ENCODE measurements around the gene ADCY2.

ADCY2 gene

GRCh38 chr5:7673658-7674057 lies 277.7 kb downstream of the ADCY2 start:
- no peak for DNase-seq

DNA sequence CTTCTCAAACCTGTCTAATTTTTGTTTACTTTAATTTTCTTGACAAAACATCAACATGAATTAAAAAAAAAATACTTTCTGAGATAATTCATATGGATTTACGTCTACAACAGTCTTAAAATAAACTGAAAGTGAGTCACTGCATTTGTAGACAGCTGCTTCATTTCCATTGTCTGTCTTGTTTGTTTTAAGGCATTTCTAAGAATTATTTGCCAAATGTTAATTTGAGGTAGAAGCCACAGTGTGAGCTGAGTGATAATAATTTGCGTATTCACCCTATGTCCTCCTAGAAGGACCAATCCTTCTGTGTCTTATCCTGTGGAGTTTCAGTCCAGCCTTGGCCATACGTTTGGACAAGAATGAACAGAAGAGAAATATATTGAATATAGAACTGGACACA lies 280.5 kb downstream of the ADCY2 start:
- DNase-seq = no peak

DNA sequence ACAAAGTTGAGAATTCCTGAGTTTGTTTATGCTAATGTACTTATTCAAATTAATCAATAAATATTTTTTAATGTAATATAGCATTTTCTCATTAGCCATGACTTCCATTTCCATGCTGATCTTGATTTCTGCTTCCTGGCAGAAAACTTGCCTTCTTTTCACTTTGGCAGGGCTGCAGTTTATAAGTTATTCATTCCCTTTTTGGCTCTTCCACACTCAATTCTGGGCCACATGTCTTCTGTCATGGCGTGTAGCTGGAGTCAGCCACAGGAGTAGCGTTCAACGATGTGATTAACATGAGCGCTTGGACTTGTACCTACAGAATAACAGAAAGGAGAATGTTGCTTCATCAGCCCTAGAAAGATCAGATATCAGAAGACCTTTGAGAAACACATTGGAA lies 282.1 kb downstream of the ADCY2 start:
- no peak for DNase-seq

DNA sequence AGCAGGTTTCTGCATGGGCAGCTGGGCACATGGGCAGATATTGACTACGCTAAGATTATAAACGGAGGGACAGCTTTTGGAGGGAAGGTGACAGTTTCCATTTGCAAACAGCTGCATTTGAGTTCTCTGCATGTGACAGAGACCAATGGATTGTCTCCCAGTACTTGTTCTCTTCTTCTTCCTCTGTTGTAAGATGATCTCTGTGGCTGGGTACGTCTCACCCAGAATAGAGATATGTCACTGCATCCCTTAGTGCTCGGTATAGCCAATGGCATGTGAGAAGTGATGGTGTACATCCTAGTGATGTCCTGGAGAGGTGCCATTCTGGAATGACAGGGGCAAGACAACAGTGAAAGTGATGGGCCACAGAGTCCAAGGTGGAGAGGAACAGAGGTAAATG lies 283.7 kb downstream of the ADCY2 start:
- DNase-seq = no peak

DNA sequence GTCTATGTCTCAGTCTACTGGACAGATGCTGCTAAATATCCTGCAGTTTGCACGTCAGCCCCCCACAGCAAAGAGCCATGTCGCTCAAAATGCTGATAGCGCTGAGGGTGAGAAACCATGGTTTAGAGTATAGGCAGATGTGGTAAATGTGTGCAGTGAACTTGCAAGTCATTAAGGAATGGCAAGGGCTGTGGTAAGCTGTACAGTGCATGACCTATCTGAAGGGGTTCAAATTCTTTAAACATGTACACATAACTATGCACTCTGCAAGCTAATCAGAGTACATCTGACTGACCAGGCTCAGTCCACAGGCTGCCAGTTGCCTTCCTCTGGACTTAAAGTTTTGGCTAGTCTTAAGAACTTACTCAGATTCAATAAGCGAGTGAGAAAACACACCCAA lies 284.3 kb downstream of the ADCY2 start:
- no peak for DNase-seq

- DNase-seq = no peak
These were observed 286.4 kb downstream of the ADCY2 start for GRCh38 chr5:7682379-7682778.

- no peak for DNase-seq
These were observed 287.8 kb downstream of the ADCY2 start for GRCh38 chr5:7683753-7684152.

DNA sequence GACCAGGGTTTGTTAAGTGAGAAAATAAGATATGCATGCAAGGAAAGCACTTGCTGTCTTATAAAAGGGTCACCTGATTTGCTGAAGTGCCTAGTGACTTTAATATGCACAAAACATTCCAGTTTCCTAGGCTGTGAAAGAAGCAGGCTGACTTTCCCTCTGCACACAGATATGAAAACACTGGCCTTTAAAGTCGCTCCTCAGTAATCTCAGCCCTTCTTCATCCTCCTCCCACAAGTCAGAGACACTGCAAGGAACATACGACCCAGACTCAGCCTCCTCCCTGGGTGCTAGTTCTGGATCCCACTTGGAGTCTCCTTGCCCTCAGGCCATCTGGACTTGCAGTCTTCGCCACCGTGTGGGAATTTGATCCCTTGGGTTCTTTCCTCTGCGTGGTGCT lies 288.9 kb downstream of the ADCY2 start:
- no peak for DNase-seq

DNA sequence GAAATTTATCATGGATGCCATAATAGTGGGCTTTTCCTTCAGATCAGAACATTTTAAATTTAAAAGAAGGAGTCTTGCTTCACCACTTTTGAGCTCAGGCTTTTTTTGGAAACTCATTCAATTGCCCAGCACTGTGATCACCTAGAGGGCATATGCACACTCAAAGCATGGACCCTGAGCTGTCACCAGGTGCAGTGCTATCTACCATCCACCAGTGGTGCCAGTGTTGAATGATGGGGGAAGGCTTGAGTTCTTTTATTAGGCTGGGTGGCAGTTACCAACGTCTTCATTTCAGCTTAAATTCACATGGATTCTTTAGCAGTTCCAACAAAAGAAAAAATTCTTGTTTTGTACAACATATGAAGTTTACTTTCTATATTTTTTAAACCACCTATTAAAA lies 290.9 kb downstream of the ADCY2 start:
- DNase-seq = no peak

- no peak for DNase-seq
These were observed 294.6 kb downstream of the ADCY2 start for GRCh38 chr5:7690557-7690956.

DNA sequence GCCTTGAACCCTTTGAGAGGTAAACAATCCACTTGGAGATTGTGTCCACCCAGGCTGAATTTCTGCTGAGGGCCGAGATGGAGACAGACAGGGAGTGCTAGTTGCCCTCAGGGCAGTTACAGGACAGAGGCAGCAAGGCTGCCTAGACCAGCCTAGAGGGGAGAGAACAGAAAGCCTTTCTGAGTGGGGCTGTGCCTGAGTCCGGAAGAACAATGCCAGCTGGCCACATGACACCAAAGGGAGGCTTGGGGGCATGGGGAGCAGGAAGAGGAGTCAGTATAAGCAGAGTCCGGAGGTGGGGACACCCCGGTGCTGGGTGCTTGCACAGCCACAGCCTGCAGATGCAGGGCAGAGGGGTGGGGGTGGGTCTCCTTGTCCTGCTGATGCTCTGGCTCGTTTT lies 309.3 kb downstream of the ADCY2 start:
- no peak for DNase-seq

- no peak for DNase-seq
These were observed 309.8 kb downstream of the ADCY2 start for GRCh38 chr5:7705736-7706135.

GRCh38 chr5:7706256-7706655 lies 310.3 kb downstream of the ADCY2 start:
- no peak for DNase-seq

DNA sequence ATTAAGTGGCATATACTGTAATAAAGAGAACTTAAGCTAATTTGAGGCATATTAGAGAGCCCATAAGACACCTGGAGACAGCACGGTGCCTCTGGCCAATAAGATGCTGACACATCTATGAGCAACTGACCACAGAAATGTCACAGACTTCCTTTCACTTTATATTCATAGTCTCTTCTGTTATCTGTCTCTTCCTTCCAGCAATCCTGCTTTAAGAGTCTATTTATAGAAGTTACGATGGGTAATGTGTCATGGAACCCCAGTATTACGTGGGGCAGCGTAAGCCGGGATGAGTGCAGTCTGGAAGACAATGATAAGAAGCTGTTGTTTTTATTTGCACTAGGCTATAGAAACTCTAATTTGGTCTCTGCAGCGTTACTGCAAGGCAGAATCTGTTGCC lies 318.2 kb downstream of the ADCY2 start:
- no peak for DNase-seq

DNA sequence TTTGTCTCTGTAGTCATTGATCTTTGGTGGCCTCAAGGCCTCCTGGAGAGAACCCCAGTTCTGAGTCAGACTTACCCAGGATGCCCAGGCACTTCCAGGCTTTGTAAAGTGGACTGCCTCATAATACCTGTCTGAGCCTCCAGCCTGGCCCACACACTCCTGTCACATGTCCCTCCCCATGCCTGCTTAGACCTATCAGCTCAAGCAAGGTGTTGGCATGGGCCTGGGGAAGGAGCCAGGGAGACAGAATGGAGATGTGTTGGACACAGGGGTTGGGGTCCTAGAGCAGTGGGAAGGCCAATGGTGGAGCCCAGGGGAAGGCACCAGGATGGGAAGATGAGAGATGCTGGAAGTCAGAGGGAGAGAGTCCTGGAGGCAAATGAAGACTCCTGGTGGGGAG lies 318.8 kb downstream of the ADCY2 start:
- DNase-seq = no peak

DNA sequence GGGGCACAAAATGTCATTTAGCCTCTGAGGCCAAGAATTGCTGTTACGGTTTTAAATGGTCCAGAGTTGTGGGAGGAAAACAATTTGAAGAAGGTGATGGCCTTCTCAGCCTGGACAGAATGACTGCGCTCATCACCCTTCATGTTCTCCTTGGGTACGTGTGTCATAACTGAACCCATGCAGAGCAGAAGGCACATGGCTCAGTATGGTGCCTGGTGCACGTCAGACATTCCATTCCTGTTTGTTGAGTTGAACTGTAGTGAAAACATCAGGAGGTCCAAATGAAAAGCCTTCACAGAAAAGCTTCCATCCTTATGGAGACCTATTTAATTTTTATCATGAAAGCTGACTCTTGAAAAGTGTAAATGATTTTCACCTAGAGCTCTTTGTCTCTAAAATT lies 321.8 kb downstream of the ADCY2 start:
- no peak for DNase-seq

DNA sequence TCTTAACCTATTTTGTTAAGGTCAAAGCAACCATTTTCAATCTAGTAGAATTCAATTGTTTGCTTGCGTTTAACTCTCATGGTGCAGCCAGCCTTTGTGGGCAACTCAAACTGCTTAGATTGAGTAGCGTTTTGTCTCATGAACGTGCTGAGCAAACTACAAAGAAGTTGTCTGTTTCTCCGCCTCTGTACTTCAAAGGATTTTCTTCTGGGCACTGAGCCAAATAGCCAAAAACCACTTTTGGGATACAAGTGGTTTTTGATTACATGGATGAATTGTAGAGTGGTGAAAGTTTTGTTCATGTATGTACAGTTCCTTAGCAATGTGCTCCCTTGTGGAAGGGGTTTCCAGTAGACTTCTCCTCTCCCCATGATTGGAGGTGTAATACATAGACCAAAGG lies 332.1 kb downstream of the ADCY2 start:
- no peak for DNase-seq

- DNase-seq = no peak
These were observed 345.6 kb downstream of the ADCY2 start for GRCh38 chr5:7741415-7742065.

GRCh38 chr5:7742241-7742656 lies 346.3 kb downstream of the ADCY2 start:
- DNase-seq = no peak

DNA sequence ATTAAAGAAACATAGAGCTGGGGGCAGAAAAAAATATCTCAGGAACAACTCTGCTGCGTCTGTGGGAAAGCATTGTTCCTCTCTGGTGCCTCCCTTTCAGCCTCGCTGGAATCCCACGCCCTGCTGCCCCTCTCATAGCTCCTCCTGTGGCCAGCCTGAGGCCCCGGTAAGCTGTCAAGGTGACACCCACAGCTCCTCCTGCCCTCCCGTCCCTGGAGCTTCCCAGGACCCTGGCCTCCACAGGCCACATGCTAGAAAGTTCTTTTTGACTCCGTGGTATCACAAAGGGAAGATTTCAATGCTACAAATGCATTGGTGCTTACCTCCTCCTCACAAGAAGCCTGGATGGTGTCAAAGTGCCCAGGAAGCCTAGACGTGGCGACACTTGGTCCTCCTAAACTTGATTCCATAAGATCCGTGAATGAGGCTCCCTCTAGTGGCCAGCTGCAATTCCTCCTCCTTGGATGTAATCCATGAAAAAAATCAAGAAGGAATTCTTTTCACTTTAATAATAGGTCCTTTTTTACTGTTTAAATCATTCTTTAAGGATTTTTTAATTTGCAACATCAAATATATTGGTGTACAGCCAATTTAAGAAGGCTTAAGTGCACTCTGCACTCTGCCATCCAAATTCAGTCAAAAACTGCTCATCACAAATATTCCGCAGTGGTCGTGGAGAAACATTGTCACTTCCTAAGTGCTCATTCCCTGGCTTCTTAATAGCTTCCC lies 350.1 kb downstream of the ADCY2 start:
- DNase-seq = no peak

- no peak for DNase-seq
These were observed 351.8 kb downstream of the ADCY2 start for GRCh38 chr5:7747728-7748127.

DNA sequence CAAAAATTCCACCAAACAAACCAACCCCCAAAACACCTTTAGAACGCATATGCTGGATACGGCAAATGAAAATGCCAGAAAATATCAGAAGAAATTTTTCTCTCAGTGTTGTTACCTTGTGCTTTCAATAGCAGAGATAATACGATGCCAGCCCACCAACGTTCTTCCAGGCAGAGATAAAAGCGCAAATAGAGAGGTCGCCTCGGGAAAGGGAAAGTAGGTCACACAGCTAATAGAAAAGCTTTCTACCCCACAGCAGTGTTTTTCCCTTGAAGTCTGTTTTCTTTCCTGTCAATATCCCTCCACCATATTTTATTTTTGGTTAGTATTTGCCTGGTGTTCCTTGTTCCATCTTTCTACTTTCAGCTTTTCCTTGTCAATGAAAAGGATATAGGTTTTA lies 353.7 kb downstream of the ADCY2 start:
- no peak for DNase-seq

DNA sequence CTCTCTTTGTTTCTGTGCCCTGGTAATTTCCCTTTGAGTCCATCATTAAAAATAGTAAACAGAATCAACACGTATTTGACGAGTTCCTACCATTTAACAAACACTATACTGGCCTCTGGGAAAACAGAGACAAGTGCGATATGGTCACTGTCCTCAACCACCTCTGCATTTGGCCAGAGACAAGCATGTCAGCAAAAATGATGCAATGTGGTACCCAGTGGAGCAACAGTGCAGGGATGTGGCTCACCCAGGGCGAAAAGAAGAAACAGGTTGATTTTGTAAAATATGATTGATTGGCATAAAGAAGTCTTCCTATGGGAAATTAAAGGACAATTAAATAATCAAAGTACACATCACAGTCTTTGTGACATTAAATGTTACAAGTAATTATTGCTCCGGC lies 355.9 kb downstream of the ADCY2 start:
- DNase-seq = no peak

- no peak for DNase-seq
These were observed 357.2 kb downstream of the ADCY2 start for GRCh38 chr5:7753181-7753580.

DNA sequence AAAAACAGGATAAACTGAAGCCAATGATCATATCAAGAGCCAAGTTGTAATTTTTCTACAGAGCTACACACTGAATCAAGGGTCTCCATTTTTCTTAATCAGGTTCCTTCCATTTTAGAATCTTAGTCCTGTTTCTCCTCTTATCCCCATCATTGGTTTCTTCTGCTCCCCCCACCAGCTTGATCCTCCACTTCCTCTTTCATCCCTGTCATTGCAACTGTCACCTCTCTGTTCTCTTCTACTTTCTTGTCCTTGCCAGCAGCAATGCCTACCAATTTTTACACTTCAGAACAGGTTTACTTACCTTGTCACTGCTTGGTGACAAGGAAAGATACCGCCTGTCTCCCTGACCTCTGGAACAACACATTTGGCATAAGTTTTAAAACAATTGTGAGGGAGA lies 357.7 kb downstream of the ADCY2 start:
- no peak for DNase-seq
